ENCODE data around the gene TLR9. TPM values are rescaled to one million over a fixed set of nuclear protein-coding genes. Genes with fewer than 3 reads are reported as not detected.
A peak's percentile ranks its signal among the peaks of the same experiment; 100 is the strongest.

Gene TLR9
- total RNA-seq, 1 donor from 2014 or later = not detected

DNA sequence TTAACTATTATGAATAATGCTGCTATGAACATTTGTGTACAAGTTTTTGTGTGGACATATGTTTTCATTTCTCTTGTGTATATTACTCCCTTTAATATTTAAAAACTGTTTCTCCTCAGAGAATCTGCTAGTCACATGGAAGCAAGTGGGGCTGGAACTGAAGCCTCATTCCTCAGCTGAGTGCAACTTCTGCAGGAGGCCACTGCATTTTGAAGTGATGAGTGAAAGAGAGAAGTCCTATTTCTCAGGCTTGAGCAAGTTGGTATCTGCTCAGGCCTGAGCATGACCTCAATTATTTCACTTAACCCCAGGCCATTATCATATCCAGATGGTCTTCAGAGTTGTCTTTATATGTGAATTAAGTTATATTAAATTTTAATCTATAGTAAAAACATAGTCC is 11.5 kb downstream of the TLR9 start:
- TF ChIP-seq POLR2AphosphoS5 (IDR thresholded peaks at IDR 0.05; ENCODE audit: insufficient read depth in 1 of 2, low read depth in 1 of 2) (no peak), POLR2A (IDR thresholded peaks at IDR 0.05) (no peak)
- TF ChIP-seq, protein P1, sequence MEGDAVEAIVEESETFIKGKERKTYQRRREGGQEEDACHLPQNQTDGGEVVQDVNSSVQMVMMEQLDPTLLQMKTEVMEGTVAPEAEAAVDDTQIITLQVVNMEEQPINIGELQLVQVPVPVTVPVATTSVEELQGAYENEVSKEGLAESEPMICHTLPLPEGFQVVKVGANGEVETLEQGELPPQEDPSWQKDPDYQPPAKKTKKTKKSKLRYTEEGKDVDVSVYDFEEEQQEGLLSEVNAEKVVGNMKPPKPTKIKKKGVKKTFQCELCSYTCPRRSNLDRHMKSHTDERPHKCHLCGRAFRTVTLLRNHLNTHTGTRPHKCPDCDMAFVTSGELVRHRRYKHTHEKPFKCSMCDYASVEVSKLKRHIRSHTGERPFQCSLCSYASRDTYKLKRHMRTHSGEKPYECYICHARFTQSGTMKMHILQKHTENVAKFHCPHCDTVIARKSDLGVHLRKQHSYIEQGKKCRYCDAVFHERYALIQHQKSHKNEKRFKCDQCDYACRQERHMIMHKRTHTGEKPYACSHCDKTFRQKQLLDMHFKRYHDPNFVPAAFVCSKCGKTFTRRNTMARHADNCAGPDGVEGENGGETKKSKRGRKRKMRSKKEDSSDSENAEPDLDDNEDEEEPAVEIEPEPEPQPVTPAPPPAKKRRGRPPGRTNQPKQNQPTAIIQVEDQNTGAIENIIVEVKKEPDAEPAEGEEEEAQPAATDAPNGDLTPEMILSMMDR (IDR thresholded peaks at IDR 0.05) = no peak
- Histone ChIP-seq H3K9me3 (no peaks in the 10 kb centered on the region), H3K27me3 (no peaks in the 10 kb centered on the region), H3K36me3 (peaks cover 0 to 61% of the 10 kb centered on the region in 2 donors), H3K4me3 (no peak overlapping the region), H3K4me1 (peaks cover 29% of the 10 kb centered on the region), H3K27ac (no peak overlapping the region)
- no peak for DNase-seq (ENCODE audit: extremely low spot score in 2 of 2)
- intact Hi-C loops (cut with DNase I) = no loop called here

DNA sequence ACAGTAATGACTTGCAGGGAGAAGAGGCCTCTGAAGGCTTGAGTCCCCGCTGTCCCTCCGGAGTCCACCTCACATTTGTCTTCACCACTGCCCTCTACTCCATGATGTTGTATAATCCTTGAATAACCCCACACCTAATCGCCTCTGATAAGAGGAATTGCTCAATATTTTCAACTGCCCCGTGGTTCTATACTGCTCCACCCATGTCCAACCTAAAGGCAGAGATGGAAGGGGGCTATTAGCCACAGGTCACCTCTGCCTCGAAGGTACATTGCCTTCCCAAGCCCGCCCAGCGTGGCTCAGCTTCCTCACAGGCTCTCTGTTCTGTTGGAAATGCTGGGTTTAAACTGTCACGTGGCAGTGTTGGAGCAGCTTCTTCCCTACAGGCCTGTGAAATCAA is 12.4 kb downstream of the TLR9 start:
- DNase-seq (ENCODE audit: extremely low spot score in 2 of 2) = no peak
- H3K9me3 ChIP-seq = no peaks in the 10 kb centered on the region
- H3K27ac ChIP-seq = no peak overlapping the region
- TF ChIP-seq POLR2AphosphoS5 (IDR thresholded peaks at IDR 0.05; ENCODE audit: insufficient read depth in 1 of 2, low read depth in 1 of 2) (no peak), POLR2A (IDR thresholded peaks at IDR 0.05) (no peak)
- TF ChIP-seq, protein P1 (IDR thresholded peaks at IDR 0.05) = no peak
- no peaks in the 10 kb centered on the region for H3K27me3 ChIP-seq
- intact Hi-C loops (cut with DNase I) = no loop called here
- H3K4me3 ChIP-seq = no peak overlapping the region
- H3K36me3 ChIP-seq = peaks cover 0 to 70% of the 10 kb centered on the region in 2 donors
- peaks cover 20% of the 10 kb centered on the region for H3K4me1 ChIP-seq

DNA sequence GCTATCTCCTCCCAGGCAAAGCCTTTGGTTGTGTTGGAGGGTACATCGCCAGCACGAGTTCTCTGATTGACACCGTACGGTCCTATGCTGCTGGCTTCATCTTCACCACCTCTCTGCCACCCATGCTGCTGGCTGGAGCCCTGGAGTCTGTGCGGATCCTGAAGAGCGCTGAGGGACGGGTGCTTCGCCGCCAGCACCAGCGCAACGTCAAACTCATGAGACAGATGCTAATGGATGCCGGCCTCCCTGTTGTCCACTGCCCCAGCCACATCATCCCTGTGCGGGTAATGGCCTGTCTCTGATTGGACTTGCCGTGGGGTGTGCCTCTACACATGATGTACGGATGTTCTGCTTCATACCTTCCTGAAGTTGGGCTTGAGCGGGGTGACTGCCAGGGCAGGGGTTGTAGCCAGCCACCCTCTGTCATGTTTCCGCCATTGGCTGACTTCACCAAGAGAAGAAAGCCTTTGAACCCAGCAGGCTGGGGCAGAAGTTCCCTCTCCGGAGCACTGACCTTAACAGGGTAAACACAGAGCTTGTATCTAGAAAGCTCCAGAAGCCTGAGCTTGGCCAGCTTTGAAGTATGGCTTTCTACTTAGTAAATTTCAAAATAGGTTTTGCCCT is 14.1 kb downstream of the TLR9 start:
- no peak overlapping the region for H3K4me3 ChIP-seq
- H3K27ac ChIP-seq = no peak overlapping the region
- H3K36me3 ChIP-seq = peaks cover 0 to 86% of the 10 kb centered on the region in 2 donors
- no peak for TF ChIP-seq POLR2A (IDR thresholded peaks at IDR 0.05)
- no peak for TF ChIP-seq POLR2AphosphoS5 (IDR thresholded peaks at IDR 0.05; ENCODE audit: insufficient read depth in 1 of 2, low read depth in 1 of 2)
- TF ChIP-seq, protein P1 (IDR thresholded peaks at IDR 0.05) = no peak
- no peaks in the 10 kb centered on the region for H3K27me3 ChIP-seq
- intact Hi-C loops (cut with DNase I) = no loop called here
- DNase-seq (ENCODE audit: extremely low spot score in 2 of 2) = no peak
- H3K9me3 ChIP-seq = no peaks in the 10 kb centered on the region
- H3K4me1 ChIP-seq = peaks cover 4% of the 10 kb centered on the region

DNA sequence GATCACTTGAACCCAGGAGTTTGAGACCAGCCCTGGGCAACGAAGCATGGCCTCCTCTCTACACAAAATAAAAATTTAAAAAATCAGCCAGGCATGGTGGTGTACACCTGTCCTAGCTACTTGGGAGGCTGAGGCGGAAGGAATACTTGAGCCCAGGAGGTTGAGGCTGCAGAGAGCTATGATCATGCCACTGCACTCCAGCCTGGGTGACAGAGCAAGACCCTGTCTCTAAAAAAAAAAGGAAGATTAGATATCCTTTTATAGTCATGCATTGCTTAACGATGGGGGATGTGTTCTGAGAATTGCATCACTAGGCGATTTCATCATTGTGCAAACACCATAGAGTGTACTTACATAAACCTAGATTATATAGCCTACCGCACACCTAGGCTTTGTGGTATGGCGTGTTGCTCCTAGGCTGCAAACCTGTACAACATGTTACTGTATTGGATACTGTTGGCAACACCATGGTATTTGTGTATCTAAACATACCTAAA is 14.8 kb downstream of the TLR9 start:
- TF ChIP-seq POLR2A (IDR thresholded peaks at IDR 0.05) = no peak
- peak in 1 of 2 donors; percentile 59 for TF ChIP-seq POLR2AphosphoS5 (IDR thresholded peaks at IDR 0.05; ENCODE audit: insufficient read depth in 1 of 2, low read depth in 1 of 2)
- TF ChIP-seq, protein P1 (IDR thresholded peaks at IDR 0.05) = no peak
- intact Hi-C loops (cut with DNase I) = no loop called here
- DNase-seq (ENCODE audit: extremely low spot score in 2 of 2) = no peak
- H3K27me3 ChIP-seq = no peaks in the 10 kb centered on the region
- no peak overlapping the region for H3K4me3 ChIP-seq
- peaks cover 0 to 91% of the 10 kb centered on the region in 2 donors for H3K36me3 ChIP-seq
- H3K27ac ChIP-seq = no peak overlapping the region
- no peaks in the 10 kb centered on the region for H3K4me1 ChIP-seq
- no peaks in the 10 kb centered on the region for H3K9me3 ChIP-seq

DNA sequence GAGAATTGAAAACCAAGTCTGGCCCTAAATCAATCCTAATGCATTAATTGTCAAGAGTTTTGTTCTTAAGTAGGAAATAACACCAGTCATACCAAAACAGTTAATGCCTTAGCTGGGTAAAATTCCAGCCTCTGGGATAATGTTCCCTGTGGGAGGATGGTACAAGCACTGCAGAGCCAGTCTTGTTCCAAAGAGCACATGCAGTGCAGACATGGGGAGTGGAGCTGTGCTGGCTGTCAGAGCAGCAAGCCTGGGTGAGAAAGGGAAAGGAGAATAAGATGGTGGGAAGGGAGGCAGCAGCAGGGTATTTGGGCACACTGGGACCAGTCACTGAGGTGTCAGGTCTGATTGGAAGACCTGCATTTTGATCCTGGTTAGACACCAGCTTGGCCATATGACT is 15.4 kb downstream of the TLR9 start:
- Histone ChIP-seq H3K4me3 (no peak overlapping the region), H3K27ac (no peak overlapping the region), H3K36me3 (peaks cover 0 to 90% of the 10 kb centered on the region in 2 donors), H3K4me1 (no peaks in the 10 kb centered on the region), H3K9me3 (no peaks in the 10 kb centered on the region), H3K27me3 (no peaks in the 10 kb centered on the region)
- no peak for DNase-seq (ENCODE audit: extremely low spot score in 2 of 2)
- TF ChIP-seq POLR2AphosphoS5 (IDR thresholded peaks at IDR 0.05; ENCODE audit: insufficient read depth in 1 of 2, low read depth in 1 of 2) (no peak), POLR2A (IDR thresholded peaks at IDR 0.05) (no peak)
- TF ChIP-seq, protein P1 (IDR thresholded peaks at IDR 0.05) = no peak
- intact Hi-C loops (cut with DNase I) = no loop called here

Measured in vagina (tissue), 2 donors.